ENCODE measurements around the gene RFC1.
"Not testable (repeated sequence)": the region's sequence is repeated elsewhere in the genome, so short reads cannot be mapped to it uniquely, and the experiment has no call there.

RFC1 gene

GRCh38 chr4:39280770-39281169 lies 85.4 kb downstream of the RFC1 start:
- Histone ChIP-seq H2BK120ac (ENCODE audit: low read depth, low read length) (no peak overlapping the region), H2AFZ (ENCODE audit: low read length) (no peak overlapping the region), H3K4me3 (ENCODE audit: low read length in 2 of 2) (no peak overlapping the region), H2BK5ac (ENCODE audit: low read length) (no peak overlapping the region), H3K4ac (ENCODE audit: low read length) (no peak overlapping the region), H3K4me2 (ENCODE audit: insufficient read depth, low read length, poor library complexity, severe bottlenecking) (no peak overlapping the region), H3K23ac (ENCODE audit: low read depth, low read length, poor library complexity) (no peak overlapping the region), H3K9ac (ENCODE audit: low read depth, low read length, poor library complexity) (no peak overlapping the region), H2BK15ac (ENCODE audit: low read length) (no peak overlapping the region), H3K18ac (ENCODE audit: low read length) (no peak overlapping the region), H3K79me1 (ENCODE audit: low read depth, low read length) (peaks cover 2% of the 10 kb centered on the region), H4K8ac (ENCODE audit: low read depth, low read length) (no peak overlapping the region), H3K27me3 (ENCODE audit: control insufficient read depth in 3 of 3, insufficient read depth in 3 of 3, low read depth in 1 of 3, low read length in 3 of 3) (no peaks in the 10 kb centered on the region), H2AK5ac (ENCODE audit: low read depth, low read length) (no peak overlapping the region), H3K36me3 (replicated peaks in 1 of 2; ENCODE audit: control insufficient read depth in 2 of 2, insufficient read depth in 2 of 2, low read length in 2 of 2) (peaks cover 18 to 71% of the 10 kb centered on the region in 2 donors), H3K27ac (replicated peaks; ENCODE audit: low read length) (no peak overlapping the region), H4K91ac (ENCODE audit: low read depth, low read length, poor library complexity) (no peak overlapping the region), H3K4me1 (ENCODE audit: control insufficient read depth in 2 of 2, insufficient read depth in 1 of 2, low read depth in 1 of 2, low read length in 2 of 2) (no peaks in the 10 kb centered on the region), H3K9me3 (replicated peaks in 1 of 2; ENCODE audit: control insufficient read depth in 2 of 2, insufficient read depth in 1 of 2, low read depth in 1 of 2, low read length in 2 of 2) (no peaks in the 10 kb centered on the region), H3K14ac (ENCODE audit: low read length) (no peak overlapping the region), H2BK12ac (ENCODE audit: low read length) (no peak overlapping the region)
- WGBS, 2 donors (ENCODE audit: extremely low coverage in 2 of 2, insufficient read length in 2 of 2, insufficient replicate concordance in 1 of 2) = no CpG with 5 or more reads among the region's 2 CpGs
- no peak for DNase-seq (ENCODE audit: low spot score)

DNA sequence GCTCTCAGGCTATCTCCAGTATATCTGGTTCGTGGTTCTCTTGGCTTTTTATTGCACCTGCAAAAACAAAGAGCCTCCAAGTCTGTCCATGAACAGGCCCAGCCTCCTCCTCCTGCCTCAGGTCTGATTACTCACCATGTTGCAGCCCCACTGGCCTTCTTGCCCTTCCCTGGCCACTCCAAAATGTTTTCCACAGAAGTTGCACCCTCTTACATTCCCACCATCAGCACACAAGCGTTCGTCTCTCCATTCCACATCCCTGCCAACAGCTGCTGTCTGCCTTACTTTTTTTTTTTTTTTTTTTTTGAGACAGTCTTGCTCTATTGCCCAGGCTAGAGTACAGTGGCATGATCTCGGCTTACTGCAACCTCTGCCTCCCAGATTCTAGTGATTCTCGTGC lies 86.7 kb downstream of the RFC1 start:
- no peak overlapping the region for H2BK12ac ChIP-seq (ENCODE audit: low read length)
- H3K27ac ChIP-seq (replicated peaks; ENCODE audit: low read length) = no peak overlapping the region
- no peaks in the 10 kb centered on the region for H3K4me1 ChIP-seq (ENCODE audit: control insufficient read depth in 2 of 2, insufficient read depth in 1 of 2, low read depth in 1 of 2, low read length in 2 of 2)
- peak overlapping the region; percentile 18 for H3K9ac ChIP-seq (ENCODE audit: low read depth, low read length, poor library complexity)
- no peak overlapping the region for H4K91ac ChIP-seq (ENCODE audit: low read depth, low read length, poor library complexity)
- no peaks in the 10 kb centered on the region for H3K27me3 ChIP-seq (ENCODE audit: control insufficient read depth in 3 of 3, insufficient read depth in 3 of 3, low read depth in 1 of 3, low read length in 3 of 3)
- H2BK5ac ChIP-seq (ENCODE audit: low read length) = no peak overlapping the region
- H3K23ac ChIP-seq (ENCODE audit: low read depth, low read length, poor library complexity) = no peak overlapping the region
- H3K9me3 ChIP-seq (replicated peaks in 1 of 2; ENCODE audit: control insufficient read depth in 2 of 2, insufficient read depth in 1 of 2, low read depth in 1 of 2, low read length in 2 of 2) = no peaks in the 10 kb centered on the region
- no peak overlapping the region for H2AFZ ChIP-seq (ENCODE audit: low read length)
- H2BK15ac ChIP-seq (ENCODE audit: low read length) = no peak overlapping the region
- DNase-seq (ENCODE audit: low spot score) = no peak
- no peak overlapping the region for H3K4me3 ChIP-seq (ENCODE audit: low read length in 2 of 2)
- H3K14ac ChIP-seq (ENCODE audit: low read length) = no peak overlapping the region
- H3K79me1 ChIP-seq (ENCODE audit: low read depth, low read length) = peaks cover 2% of the 10 kb centered on the region
- no peak overlapping the region for H4K8ac ChIP-seq (ENCODE audit: low read depth, low read length)
- H3K4me2 ChIP-seq (ENCODE audit: insufficient read depth, low read length, poor library complexity, severe bottlenecking) = no peak overlapping the region
- no peak overlapping the region for H3K18ac ChIP-seq (ENCODE audit: low read length)
- no peak overlapping the region for H2BK120ac ChIP-seq (ENCODE audit: low read depth, low read length)
- WGBS, 2 donors (ENCODE audit: extremely low coverage in 2 of 2, insufficient read length in 2 of 2, insufficient replicate concordance in 1 of 2) = no CpG with 5 or more reads among the region's 5 CpGs
- peaks cover 24 to 69% of the 10 kb centered on the region in 2 donors for H3K36me3 ChIP-seq (replicated peaks in 1 of 2; ENCODE audit: control insufficient read depth in 2 of 2, insufficient read depth in 2 of 2, low read length in 2 of 2)
- no peak overlapping the region for H2AK5ac ChIP-seq (ENCODE audit: low read depth, low read length)
- H3K4ac ChIP-seq (ENCODE audit: low read length) = no peak overlapping the region

- no peak for DNase-seq (ENCODE audit: low spot score)
- H3K4me1 ChIP-seq (ENCODE audit: control insufficient read depth in 2 of 2, insufficient read depth in 1 of 2, low read depth in 1 of 2, low read length in 2 of 2) = no peaks in the 10 kb centered on the region
- peaks cover 25 to 72% of the 10 kb centered on the region in 2 donors for H3K36me3 ChIP-seq (replicated peaks in 1 of 2; ENCODE audit: control insufficient read depth in 2 of 2, insufficient read depth in 2 of 2, low read length in 2 of 2)
- H3K27me3 ChIP-seq (ENCODE audit: control insufficient read depth in 3 of 3, insufficient read depth in 3 of 3, low read depth in 1 of 3, low read length in 3 of 3) = no peaks in the 10 kb centered on the region
- H4K8ac ChIP-seq (ENCODE audit: low read depth, low read length) = no peak overlapping the region
- H3K4ac ChIP-seq (ENCODE audit: low read length) = no peak overlapping the region
- no peak overlapping the region for H4K91ac ChIP-seq (ENCODE audit: low read depth, low read length, poor library complexity)
- H2BK5ac ChIP-seq (ENCODE audit: low read length) = no peak overlapping the region
- H2AK5ac ChIP-seq (ENCODE audit: low read depth, low read length) = no peak overlapping the region
- no peak overlapping the region for H3K23ac ChIP-seq (ENCODE audit: low read depth, low read length, poor library complexity)
- H2BK120ac ChIP-seq (ENCODE audit: low read depth, low read length) = no peak overlapping the region
- no peak overlapping the region for H2BK15ac ChIP-seq (ENCODE audit: low read length)
- H3K79me1 ChIP-seq (ENCODE audit: low read depth, low read length) = peaks cover 2% of the 10 kb centered on the region
- no peak overlapping the region for H2AFZ ChIP-seq (ENCODE audit: low read length)
- H3K27ac ChIP-seq (replicated peaks; ENCODE audit: low read length) = no peak overlapping the region
- no peak overlapping the region for H3K4me2 ChIP-seq (ENCODE audit: insufficient read depth, low read length, poor library complexity, severe bottlenecking)
- H3K14ac ChIP-seq (ENCODE audit: low read length) = no peak overlapping the region
- no peak overlapping the region for H3K9ac ChIP-seq (ENCODE audit: low read depth, low read length, poor library complexity)
- WGBS, 2 donors (ENCODE audit: extremely low coverage in 2 of 2, insufficient read length in 2 of 2, insufficient replicate concordance in 1 of 2) = no CpG with 5 or more reads among the region's 9 CpGs
- H3K18ac ChIP-seq (ENCODE audit: low read length) = no peak overlapping the region
- no peaks in the 10 kb centered on the region for H3K9me3 ChIP-seq (replicated peaks in 1 of 2; ENCODE audit: control insufficient read depth in 2 of 2, insufficient read depth in 1 of 2, low read depth in 1 of 2, low read length in 2 of 2)
- no peak overlapping the region for H3K4me3 ChIP-seq (ENCODE audit: low read length in 2 of 2)
- H2BK12ac ChIP-seq (ENCODE audit: low read length) = no peak overlapping the region
Measured at GRCh38 chr4:39278476-39278875, 87.7 kb downstream of the RFC1 start.

GRCh38 chr4:39277661-39278060 lies 88.5 kb downstream of the RFC1 start:
- not testable (repeated sequence) for H3K14ac ChIP-seq (ENCODE audit: low read length); H2BK15ac ChIP-seq (ENCODE audit: low read length); DNase-seq (ENCODE audit: low spot score); H3K27me3 ChIP-seq (ENCODE audit: control insufficient read depth in 3 of 3, insufficient read depth in 3 of 3, low read depth in 1 of 3, low read length in 3 of 3); H3K9ac ChIP-seq (ENCODE audit: low read depth, low read length, poor library complexity); H3K18ac ChIP-seq (ENCODE audit: low read length); H3K79me1 ChIP-seq (ENCODE audit: low read depth, low read length); H2AK5ac ChIP-seq (ENCODE audit: low read depth, low read length); H2BK120ac ChIP-seq (ENCODE audit: low read depth, low read length); H4K8ac ChIP-seq (ENCODE audit: low read depth, low read length); H2BK5ac ChIP-seq (ENCODE audit: low read length); H3K4me3 ChIP-seq (ENCODE audit: low read length in 2 of 2); H2BK12ac ChIP-seq (ENCODE audit: low read length); H3K4ac ChIP-seq (ENCODE audit: low read length); H2AFZ ChIP-seq (ENCODE audit: low read length); H3K23ac ChIP-seq (ENCODE audit: low read depth, low read length, poor library complexity); H3K27ac ChIP-seq (replicated peaks; ENCODE audit: low read length); H3K9me3 ChIP-seq (replicated peaks in 1 of 2; ENCODE audit: control insufficient read depth in 2 of 2, insufficient read depth in 1 of 2, low read depth in 1 of 2, low read length in 2 of 2); H3K4me2 ChIP-seq (ENCODE audit: insufficient read depth, low read length, poor library complexity, severe bottlenecking); H3K4me1 ChIP-seq (ENCODE audit: control insufficient read depth in 2 of 2, insufficient read depth in 1 of 2, low read depth in 1 of 2, low read length in 2 of 2); H4K91ac ChIP-seq (ENCODE audit: low read depth, low read length, poor library complexity)
- no CpG with 5 or more reads among the region's 6 CpGs for WGBS, 2 donors (ENCODE audit: extremely low coverage in 2 of 2, insufficient read length in 2 of 2, insufficient replicate concordance in 1 of 2)
- peaks cover 30 to 73% of the 10 kb centered on the region in 2 donors for H3K36me3 ChIP-seq (replicated peaks in 1 of 2; ENCODE audit: control insufficient read depth in 2 of 2, insufficient read depth in 2 of 2, low read length in 2 of 2)
